Activated naive CD8-positive, alpha-beta T cell treated with anti-CD3 and anti-CD28 coated beads, Interleukin-2, amount 50 U/mL, for 24 hours (primary cell): ENCODE results near the gene AOPEP.

Experiments
- ATAC-seq: fragments of 150-1000 bp; cut with Tn5 transposase; one replicate; pipeline ENCODE4 v1.10.0; 2021
- DNase-seq: peaks from one replicate; pipeline ENCODE4 v3.0.0; 2021
- H3K27ac Mint-ChIP-seq: one replicate; pipeline ENCODE4 v1.8.0; 2021; ENCODE audit warnings: mild to moderate bottlenecking, mixed read lengths
- H3K27me3 Mint-ChIP-seq: one replicate; pipeline ENCODE4 v1.8.0; 2021; ENCODE audit warnings: mixed read lengths
- H3K36me3 Mint-ChIP-seq: one replicate; pipeline ENCODE4 v1.8.0; 2021; ENCODE audit warnings: low read depth, mixed read lengths
- H3K4me1 Mint-ChIP-seq: one replicate; pipeline ENCODE4 v1.8.0; 2021; ENCODE audit warnings: mixed read lengths
- H3K4me3 Mint-ChIP-seq: one replicate; pipeline ENCODE4 v1.8.0; 2021; ENCODE audit warnings: mild to moderate bottlenecking, moderate library complexity, mixed read lengths
- H3K9me3 Mint-ChIP-seq: one replicate; pipeline ENCODE4 v1.8.0; 2021; ENCODE audit warnings: mixed read lengths

The AOPEP gene

DNA sequence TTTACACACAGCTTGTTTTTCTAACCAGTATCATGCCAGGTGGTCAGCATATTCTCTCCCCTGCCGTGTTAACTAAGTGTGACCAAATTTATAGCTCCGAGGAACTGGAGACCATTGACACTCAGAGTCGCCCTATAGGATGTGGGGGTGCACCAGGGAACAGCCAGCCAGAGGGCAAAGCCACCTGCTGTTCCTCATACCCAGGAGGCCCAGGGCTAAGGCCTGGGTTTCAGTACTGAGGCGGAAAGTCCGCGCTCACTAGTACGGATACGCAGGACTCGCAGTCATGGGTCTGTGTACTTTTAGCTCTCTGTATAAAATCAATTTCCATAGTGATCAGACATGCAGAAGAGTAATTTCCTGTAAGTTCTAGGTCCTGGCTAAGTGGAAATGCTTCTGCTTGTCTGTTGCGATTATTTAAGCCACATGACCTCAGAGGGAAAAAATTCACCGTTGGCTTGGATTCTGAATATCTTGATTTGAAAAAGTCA is 247.0 kb downstream of the AOPEP start:
- H3K36me3 Mint-ChIP-seq = peaks cover 4% of the 10 kb centered on the region
- no peak overlapping the region for H3K4me3 Mint-ChIP-seq
- H3K9me3 Mint-ChIP-seq = no peaks in the 10 kb centered on the region
- DNase-seq = no peak
- no peaks in the 10 kb centered on the region for H3K4me1 Mint-ChIP-seq
- no peak for ATAC-seq
- H3K27ac Mint-ChIP-seq = no peak overlapping the region
- no peaks in the 10 kb centered on the region for H3K27me3 Mint-ChIP-seq

DNA sequence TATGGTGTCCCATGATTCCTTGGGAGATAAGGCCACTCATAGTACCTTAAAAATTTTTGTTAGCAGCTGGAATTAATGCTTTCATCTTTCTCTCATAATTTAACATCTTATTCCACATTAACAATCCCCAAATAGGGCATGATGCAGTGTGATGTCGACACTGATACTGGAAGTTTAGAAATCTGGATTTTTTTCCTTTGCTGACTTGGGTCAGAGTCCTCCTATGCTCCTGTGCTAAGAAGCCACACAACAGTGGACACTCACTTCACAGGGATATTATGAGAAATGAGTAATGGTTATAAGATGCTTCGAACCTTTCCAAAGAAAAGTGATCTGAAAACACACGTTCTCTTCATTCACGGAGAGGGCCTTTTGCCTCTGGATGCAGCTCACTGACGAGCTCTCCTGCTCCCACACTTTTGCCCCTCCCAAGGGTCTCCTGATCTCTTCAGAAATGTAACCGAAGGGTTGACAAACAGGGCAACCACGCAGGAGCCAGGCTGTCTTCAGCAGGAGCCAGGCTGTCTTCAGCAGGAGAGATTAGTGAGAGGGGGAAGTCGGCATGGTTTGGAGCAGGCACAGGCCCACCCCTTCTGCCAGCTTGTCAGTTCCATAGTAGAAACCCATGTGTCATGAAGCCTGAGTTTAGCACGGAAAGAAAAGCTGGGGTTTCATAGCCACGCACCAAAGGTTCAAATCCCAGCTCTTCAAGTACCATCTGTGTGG is 247.8 kb downstream of the AOPEP start:
- Mint-ChIP-seq H3K9me3 (no peaks in the 10 kb centered on the region), H3K36me3 (peaks cover 4% of the 10 kb centered on the region), H3K4me3 (no peak overlapping the region), H3K27ac (no peak overlapping the region), H3K4me1 (no peaks in the 10 kb centered on the region), H3K27me3 (no peaks in the 10 kb centered on the region)
- DNase-seq (no peak), ATAC-seq (no peak)

DNA sequence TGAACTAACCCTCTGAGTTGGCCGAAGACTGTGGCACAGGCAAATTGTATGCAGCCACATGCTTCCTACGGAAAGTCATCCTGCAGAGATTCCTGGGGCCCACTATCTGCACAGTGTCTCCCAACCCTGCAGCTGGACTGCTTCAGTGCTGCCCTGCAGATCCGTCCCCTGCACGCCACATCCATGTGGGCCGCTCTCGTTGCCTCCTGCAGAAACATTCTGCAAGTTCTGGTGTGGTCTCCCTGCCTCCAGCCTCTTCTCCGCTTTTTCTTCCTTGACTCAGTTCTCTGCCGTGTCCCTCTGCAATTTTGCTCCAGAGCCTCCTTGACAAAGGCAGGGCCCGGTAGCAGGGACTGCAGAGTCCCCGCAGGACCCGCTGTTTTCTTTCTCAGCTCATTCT is 249.0 kb downstream of the AOPEP start:
- Mint-ChIP-seq H3K27me3 (no peaks in the 10 kb centered on the region), H3K9me3 (no peaks in the 10 kb centered on the region), H3K4me1 (no peaks in the 10 kb centered on the region), H3K27ac (no peak overlapping the region), H3K4me3 (no peak overlapping the region), H3K36me3 (peaks cover 4% of the 10 kb centered on the region)
- no peak for ATAC-seq
- no peak for DNase-seq

DNA sequence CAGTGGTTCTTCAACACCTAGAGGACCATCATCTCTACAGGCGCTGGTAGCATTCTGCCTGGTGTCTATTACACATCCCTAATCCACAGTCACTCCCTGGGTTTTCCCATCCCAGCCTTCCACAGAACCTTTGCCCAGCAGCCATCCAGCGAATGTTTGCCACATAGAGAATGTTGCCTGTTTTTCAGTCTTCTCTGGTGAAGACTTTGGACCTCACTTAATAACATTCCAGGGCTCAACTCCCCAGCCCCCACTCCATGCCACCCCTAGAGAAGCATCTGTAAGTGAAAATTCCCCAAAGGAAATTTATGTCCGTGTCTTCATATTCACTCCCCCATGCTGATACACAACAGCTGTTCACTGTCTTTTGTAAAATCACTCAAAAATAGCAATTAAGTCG is 249.6 kb downstream of the AOPEP start:
- Mint-ChIP-seq H3K9me3 (no peaks in the 10 kb centered on the region), H3K27me3 (no peaks in the 10 kb centered on the region), H3K36me3 (peaks cover 4% of the 10 kb centered on the region), H3K4me1 (no peaks in the 10 kb centered on the region), H3K4me3 (no peak overlapping the region), H3K27ac (no peak overlapping the region)
- DNase-seq (no peak), ATAC-seq (no peak)

DNA sequence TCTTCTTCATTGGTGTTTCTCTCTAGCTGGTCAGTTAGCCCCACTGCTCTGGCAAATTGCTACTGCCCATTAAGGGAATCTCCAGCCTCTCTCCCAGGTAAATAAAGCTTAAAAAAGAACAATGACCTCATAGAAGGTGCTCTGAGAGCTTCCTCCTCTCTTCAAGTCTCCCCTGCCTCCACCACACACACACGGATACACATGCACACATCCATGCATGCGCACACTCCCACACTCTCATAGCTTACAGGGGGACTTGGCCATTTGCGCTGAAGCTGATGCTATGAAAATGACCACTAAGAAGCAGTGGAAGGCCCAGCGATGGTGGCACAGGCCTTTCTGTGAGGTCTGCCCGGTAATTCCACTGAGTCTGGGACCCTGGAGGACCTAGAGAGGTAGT is 250.9 kb downstream of the AOPEP start:
- ATAC-seq = no peak
- no peak overlapping the region for H3K4me3 Mint-ChIP-seq
- H3K4me1 Mint-ChIP-seq = peaks cover 3% of the 10 kb centered on the region

DNA sequence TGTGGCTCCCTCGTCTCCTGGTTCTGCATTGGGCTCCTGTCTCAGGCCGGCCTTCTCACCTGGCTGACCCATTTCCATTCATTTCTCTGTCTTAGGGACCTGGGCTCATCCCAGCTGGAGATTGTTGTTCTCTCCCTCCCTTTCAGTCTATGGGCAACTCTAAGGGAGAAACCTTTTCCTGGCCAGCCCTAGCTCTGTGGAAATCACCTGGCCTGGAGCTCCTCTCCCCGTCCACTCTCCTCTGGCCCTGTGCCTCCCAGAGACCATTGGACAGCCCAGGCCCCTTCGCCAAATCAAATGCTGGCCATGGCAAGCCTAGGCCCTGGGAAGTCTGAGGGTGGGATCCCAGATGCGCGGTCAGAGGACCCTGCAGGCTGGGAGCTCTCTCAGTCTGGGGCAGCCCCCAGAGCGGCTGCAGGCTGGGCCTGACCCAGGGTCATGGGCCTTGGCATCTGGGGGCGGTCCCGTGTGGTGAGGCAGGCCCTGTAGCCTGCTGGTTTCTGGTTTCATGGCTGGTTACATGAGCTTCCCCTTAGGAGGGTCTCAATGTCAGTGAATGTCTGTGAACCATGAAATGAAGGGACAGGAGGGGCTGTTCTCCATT is 253.5 kb downstream of the AOPEP start:
- Mint-ChIP-seq H3K27ac (no peak overlapping the region), H3K4me3 (no peak overlapping the region), H3K27me3 (no peaks in the 10 kb centered on the region)

More for the DNA sequence above, 250.9 kb downstream of the AOPEP start:
- no peaks in the 10 kb centered on the region for H3K9me3 Mint-ChIP-seq
- no peaks in the 10 kb centered on the region for H3K27me3 Mint-ChIP-seq
- H3K36me3 Mint-ChIP-seq = peaks cover 4% of the 10 kb centered on the region
- DNase-seq = no peak
- H3K27ac Mint-ChIP-seq = no peak overlapping the region

DNA sequence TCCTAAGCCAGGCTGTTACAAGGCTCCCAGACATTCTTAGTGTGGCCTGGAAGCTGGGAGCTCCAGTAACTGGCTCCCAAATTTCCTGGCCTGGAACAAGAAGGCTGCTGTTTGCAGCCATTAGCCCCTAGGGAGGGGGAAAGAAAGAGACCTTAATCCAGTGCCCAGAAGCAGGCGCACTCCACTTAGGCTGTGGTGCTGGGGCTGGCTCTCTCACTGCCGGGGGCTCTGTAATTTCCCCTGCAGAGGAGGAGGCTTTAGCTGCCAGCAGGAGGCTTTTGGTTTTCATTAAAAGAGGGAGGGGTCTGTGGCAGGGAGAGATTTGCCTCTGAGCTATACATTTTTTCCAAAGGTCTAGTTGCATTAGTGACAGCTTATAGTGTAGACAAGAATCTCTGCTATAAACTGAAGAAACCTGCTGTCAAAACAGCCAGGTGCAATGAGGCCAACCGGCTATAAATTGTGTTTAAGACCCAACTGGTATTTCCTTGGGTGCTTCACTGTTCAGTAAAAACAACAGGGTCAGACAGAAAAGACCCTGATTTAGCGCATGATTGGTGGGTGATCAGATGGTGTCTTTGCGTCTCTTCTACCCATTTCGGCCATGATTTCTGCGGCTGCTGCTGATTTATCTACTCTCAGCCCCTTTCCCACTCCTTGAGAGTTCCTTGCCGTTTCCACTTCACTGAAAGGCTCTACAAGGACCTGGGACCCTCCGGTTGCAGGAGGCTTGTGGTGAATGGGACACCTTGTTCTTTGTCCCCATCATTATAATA is 254.6 kb downstream of the AOPEP start:
- H3K27me3 Mint-ChIP-seq = no peaks in the 10 kb centered on the region
- H3K4me3 Mint-ChIP-seq = no peak overlapping the region
- peaks cover 4% of the 10 kb centered on the region for H3K36me3 Mint-ChIP-seq
- peaks cover 5% of the 10 kb centered on the region for H3K4me1 Mint-ChIP-seq
- H3K27ac Mint-ChIP-seq = no peak overlapping the region
- DNase-seq = no peak
- no peaks in the 10 kb centered on the region for H3K9me3 Mint-ChIP-seq
- ATAC-seq = no peak

More for the DNA sequence above, 253.5 kb downstream of the AOPEP start:
- Mint-ChIP-seq H3K36me3 (peaks cover 4% of the 10 kb centered on the region), H3K4me1 (peaks cover 5% of the 10 kb centered on the region), H3K9me3 (no peaks in the 10 kb centered on the region)
- no peak for ATAC-seq
- DNase-seq = no peak

DNA sequence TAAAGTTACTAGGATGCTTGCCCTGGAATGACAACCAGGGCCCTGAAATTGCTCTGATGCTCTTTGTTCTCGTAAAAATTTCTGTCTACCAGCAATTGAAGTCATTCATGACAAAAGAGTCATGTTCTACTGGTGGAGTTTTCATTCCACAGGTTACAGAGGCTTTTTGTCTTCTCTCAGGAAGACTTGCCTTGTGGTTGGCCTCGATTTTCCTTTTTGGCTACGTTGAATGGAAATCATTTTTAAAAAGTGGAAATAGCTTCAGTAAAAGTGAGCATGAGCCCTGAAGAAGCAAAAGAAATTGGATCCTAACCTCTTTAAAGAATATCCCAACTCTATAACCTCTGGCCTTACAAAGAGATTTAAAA is 255.2 kb downstream of the AOPEP start:
- no peak for ATAC-seq
- H3K4me1 Mint-ChIP-seq = peaks cover 5% of the 10 kb centered on the region
- H3K27me3 Mint-ChIP-seq = no peaks in the 10 kb centered on the region
- H3K4me3 Mint-ChIP-seq = no peak overlapping the region
- peaks cover 4% of the 10 kb centered on the region for H3K36me3 Mint-ChIP-seq
- no peak overlapping the region for H3K27ac Mint-ChIP-seq
- H3K9me3 Mint-ChIP-seq = no peaks in the 10 kb centered on the region
- DNase-seq = no peak

DNA sequence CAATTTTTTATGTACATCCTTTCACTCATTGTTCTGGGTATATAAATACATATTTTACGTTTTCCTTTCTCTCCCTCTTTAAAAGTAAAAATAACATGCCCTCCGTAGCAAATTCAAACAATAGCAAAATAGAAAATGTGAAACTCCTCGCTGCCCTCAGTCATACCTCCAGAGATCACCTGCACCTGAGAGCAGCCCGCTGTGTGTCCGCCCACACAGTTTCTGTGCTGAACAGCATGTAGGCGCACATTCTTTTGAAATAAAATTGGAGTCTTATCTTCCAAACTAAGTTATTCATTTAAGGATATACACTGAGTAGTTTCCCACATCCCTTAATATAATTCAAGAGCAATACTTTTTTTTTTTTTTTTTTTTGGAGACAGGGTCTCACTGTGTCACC is 255.7 kb downstream of the AOPEP start:
- Mint-ChIP-seq H3K9me3 (no peaks in the 10 kb centered on the region), H3K4me3 (no peak overlapping the region), H3K4me1 (peaks cover 5% of the 10 kb centered on the region), H3K27me3 (no peaks in the 10 kb centered on the region), H3K36me3 (peaks cover 3% of the 10 kb centered on the region), H3K27ac (no peak overlapping the region)
- ATAC-seq (no peak), DNase-seq (no peak)

DNA sequence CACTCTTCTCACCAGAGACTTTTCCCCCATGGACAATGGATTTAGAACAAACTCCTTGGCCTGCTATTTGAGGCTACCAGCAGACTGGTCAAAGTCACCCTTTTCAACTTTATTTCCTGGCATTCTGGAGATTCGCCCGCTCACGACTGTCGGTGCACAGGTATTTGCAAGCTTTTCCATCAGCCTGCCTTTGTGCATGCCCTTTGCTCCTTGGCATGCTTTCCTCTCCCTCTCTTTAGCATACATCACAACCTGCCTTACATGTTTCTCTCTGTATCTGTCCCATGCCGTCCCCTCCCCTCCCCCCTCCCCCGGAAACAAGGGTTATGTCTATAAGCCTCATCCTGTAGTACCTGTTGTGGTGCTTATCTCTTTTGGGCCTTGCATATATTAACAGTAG is 257.1 kb downstream of the AOPEP start:
- Mint-ChIP-seq H3K27ac (no peak overlapping the region), H3K4me3 (no peak overlapping the region), H3K27me3 (no peaks in the 10 kb centered on the region), H3K9me3 (no peaks in the 10 kb centered on the region), H3K4me1 (peaks cover 5% of the 10 kb centered on the region), H3K36me3 (peaks cover 5% of the 10 kb centered on the region)
- DNase-seq (no peak), ATAC-seq (no peak)

DNA sequence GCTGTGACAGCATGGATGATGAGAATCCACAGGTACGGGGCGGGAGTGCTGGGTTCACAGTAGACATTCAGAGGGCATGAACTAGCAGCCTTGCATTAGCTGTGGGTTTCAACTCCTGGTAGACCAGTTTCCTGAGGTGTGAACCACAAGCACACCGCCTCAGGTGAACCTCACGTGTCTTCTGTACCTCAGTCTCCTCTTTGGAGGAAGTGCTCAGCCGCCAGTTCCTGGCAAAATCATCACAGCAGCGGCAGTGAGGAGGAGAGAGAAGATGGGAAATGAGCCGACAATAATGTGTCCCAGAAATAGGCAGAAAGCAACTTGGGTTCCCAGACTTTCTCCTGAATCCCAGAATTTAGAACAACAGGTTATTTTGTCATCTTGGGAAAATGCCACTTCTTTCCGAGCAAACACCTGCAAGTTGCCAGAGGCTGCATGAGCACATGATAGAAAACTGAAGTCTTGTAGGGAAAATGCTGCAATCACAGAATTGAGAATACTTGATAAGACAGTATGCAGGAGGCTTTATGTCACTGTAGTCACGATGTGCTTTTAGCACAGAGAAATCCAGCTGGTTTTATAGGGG is 258.5 kb downstream of the AOPEP start:
- H3K9me3 Mint-ChIP-seq = no peaks in the 10 kb centered on the region
- H3K27me3 Mint-ChIP-seq = no peaks in the 10 kb centered on the region
- ATAC-seq (no peak), DNase-seq (no peak)
- peaks cover 7% of the 10 kb centered on the region for H3K36me3 Mint-ChIP-seq
- no peak overlapping the region for H3K27ac Mint-ChIP-seq
- H3K4me3 Mint-ChIP-seq = no peak overlapping the region
- H3K4me1 Mint-ChIP-seq = peaks cover 5% of the 10 kb centered on the region

DNA sequence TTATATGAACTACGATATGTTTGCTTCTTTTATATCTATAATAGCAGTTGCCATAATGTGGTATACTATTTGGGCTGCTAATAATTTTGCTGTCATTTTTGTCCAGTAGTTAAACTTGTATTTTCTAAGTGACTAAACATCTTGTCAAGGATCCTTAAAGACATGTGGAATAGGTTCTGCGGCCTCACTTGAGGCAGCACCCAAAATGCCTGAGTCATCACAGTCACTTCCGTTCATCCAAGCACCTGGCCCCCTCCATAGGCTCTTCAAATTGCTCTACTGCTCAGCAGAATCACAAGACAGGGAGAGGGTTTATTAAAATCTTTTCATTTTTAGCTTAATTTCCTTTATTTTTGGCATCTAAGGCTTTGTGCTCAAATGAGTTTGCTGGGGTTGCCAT is 259.1 kb downstream of the AOPEP start:
- Mint-ChIP-seq H3K27ac (no peak overlapping the region), H3K36me3 (peaks cover 10% of the 10 kb centered on the region), H3K4me1 (peaks cover 5% of the 10 kb centered on the region), H3K27me3 (no peaks in the 10 kb centered on the region), H3K9me3 (no peaks in the 10 kb centered on the region), H3K4me3 (no peak overlapping the region)
- ATAC-seq (no peak), DNase-seq (no peak)

DNA sequence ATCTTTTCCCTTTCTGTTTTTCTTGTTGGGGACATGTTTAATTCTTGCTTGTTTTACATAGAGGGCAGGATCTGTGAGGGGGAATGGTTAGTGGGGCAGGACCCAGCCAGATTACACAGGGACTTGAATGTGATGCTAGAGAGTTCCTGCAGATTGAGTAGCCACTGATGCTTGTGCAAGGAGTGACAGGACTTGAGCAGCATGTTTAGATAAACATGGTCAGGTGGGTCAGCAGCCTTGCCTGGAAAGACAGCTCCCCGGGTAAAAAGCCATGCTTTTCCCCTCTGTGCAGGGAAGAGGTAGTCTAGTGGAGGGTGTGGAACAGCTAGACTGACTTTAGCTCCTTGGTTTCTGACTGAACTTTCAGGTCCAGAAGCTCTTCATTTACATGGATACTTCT is 261.2 kb downstream of the AOPEP start:
- DNase-seq = no peak

DNA sequence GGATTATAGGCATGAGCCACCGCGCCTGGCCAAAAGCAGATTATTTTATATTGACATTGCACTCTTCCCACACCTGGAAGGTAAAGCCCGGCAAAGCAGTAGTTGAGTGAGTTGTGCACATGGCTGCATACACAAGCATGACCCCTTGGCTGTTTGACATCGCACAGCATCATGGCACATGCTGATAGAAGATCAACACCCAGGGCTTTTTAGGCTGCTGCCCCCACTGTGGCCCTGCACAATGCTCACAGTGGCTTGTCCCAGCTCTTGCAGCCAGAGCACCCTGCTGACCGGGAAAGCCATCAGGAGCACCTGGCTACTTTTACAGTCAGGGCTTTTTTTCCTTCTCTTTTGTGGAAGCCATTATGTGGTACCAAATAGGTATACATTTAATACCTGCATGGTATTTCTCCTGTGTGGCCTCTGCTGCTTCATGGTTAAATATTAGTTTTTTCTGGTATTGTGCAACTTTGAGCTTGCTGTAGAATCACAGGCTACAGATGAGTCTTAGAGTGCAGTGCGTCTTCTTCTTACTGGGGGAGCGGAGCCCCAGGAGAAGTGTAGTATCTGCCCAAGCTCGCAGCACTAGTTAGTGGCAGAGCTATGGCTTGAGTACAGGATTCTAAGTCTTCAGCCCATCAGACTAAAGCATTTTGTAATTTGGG is 264.5 kb downstream of the AOPEP start:
- no peak overlapping the region for H3K4me3 Mint-ChIP-seq
- no peaks in the 10 kb centered on the region for H3K27me3 Mint-ChIP-seq
- no peaks in the 10 kb centered on the region for H3K9me3 Mint-ChIP-seq
- no peaks in the 10 kb centered on the region for H3K4me1 Mint-ChIP-seq
- DNase-seq = no peak
- H3K36me3 Mint-ChIP-seq = peaks cover 12% of the 10 kb centered on the region
- no peak for ATAC-seq
- no peak overlapping the region for H3K27ac Mint-ChIP-seq

More for the DNA sequence above, 261.2 kb downstream of the AOPEP start:
- Mint-ChIP-seq H3K4me3 (no peak overlapping the region), H3K4me1 (peaks cover 2% of the 10 kb centered on the region), H3K27me3 (no peaks in the 10 kb centered on the region), H3K27ac (no peak overlapping the region), H3K36me3 (peaks cover 10% of the 10 kb centered on the region), H3K9me3 (no peaks in the 10 kb centered on the region)
- ATAC-seq = no peak
